GM19395 (cell line): ENCODE data around the gene VASP.

Experiments
- ATAC-seq: cut with Tn5 transposase; IDR thresholded peaks from one replicate; pipeline ENCODE4 v1.9.1; 2021; ENCODE audit warnings: mild to moderate bottlenecking, moderate library complexity; ENCODE audit not compliant: unreplicated experiment

The VASP gene

GRCh38 chr19:45547965-45548609, 40.8 kb downstream of the VASP start:
- ATAC-seq, result no peak

GRCh38 chr19:45553464-45553863, 46.2 kb downstream of the VASP start:
- no peak for ATAC-seq

DNA sequence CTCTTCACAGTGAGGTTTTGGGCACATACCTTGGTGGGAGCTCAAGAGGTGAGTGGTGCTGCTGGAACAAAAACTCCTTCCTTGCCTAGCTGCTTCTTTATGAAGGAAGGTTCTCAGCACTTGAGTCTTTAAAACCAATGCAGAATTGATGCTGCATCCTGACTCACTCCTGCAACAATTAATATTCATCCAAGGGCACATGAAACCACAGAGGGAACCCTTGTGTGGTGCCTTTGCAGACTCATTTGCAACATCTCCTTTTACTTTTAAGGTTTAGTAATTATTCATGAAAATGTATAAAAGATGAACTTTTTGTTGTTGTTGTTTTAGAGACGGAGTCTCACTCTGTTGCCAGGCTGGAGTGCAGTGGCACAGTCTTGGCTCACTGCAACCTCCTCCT, 47.2 kb downstream of the VASP start:
- ATAC-seq, result no peak

- no peak for ATAC-seq
Measured at GRCh38 chr19:45556835-45557234, 49.6 kb downstream of the VASP start.

DNA sequence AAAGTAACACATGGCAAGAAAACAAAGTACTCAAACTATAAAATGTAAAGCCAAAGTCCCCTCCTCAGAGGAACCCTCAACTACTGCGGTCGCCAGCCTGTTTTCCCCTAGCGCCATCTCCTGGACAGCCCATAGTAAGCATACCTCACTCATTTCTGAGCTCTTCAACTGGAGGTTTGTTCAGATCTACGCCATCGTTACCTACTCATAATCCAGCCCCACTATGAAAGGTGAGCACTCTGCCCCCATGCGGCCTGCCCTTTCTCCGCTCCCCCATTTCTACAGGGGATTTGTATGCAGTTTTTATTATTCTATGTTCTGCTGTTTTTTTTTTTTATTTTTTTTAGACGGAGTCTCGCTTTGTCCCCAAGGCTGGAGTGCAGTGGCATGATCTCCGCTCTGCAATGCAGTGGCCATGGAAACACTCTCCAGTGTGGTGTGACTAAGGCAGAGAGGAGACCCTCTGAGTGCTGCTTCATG, 51.2 kb downstream of the VASP start:
- no peak for ATAC-seq

- no peak for ATAC-seq
Measured at GRCh38 chr19:45560038-45560437, 52.8 kb downstream of the VASP start.

- ATAC-seq, result no peak
Measured at GRCh38 chr19:45560686-45561085, 53.4 kb downstream of the VASP start.

GRCh38 chr19:45564131-45564780, 57.0 kb downstream of the VASP start:
- no peak for ATAC-seq

GRCh38 chr19:45567609-45568008, 60.3 kb downstream of the VASP start:
- no peak for ATAC-seq

- ATAC-seq, result no peak
Measured at GRCh38 chr19:45568732-45569131, 61.5 kb downstream of the VASP start.

GRCh38 chr19:45569619-45570421, 62.5 kb downstream of the VASP start:
- ATAC-seq, result no peak

DNA sequence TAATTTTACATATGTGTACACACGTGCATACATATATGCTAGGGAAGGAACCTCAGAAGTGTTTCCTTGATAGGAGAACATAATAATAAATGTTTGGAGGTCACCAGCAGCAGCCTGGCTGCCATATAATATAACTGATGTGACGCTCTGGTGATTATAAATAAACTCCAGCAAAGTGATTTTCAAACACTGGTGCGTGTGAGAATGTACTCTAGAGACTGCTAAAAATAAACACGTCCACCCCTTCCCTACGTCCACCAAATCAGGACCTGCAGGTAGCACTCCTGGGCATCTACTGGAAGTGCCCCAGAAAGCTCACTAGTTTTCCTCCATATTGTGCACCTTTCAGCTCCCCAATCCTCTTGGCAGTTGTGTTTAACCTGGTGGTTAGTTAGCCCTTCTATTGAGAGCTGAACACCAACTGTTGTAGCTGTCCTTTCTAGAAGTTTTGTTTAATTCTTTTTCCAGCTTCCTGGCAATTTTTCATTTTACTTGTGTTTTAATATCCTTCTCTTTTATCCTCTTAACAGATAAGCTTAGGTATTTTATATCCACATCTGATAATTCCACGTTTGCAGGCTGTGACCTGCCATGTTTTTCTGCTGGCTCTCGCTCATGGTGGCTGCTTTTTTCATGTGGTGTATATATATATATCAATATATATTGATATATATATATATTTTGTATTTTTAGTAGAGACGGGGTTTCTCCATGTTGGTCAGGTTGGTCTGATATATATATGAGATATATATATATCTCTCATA, 64.4 kb downstream of the VASP start:
- no peak for ATAC-seq

DNA sequence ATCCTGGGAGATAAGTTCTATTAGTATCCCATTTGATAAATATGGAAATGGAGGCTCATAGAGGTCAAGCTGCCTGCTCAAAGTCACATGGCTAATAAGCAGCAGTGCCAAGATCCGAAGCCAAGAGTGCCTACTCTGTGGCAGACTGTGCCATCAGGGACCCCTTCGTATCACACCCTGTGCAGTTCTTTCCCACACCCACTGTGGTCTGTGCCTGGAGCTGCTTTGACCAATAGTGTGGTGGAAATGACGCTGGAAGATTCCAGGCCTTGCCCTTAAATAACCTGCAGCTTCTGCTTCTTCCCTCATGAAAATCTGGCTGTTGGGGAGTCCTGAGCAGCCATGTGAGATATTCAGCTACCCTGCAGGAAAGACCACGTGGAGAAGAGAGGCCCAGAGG, 67.2 kb downstream of the VASP start:
- no peak for ATAC-seq

DNA sequence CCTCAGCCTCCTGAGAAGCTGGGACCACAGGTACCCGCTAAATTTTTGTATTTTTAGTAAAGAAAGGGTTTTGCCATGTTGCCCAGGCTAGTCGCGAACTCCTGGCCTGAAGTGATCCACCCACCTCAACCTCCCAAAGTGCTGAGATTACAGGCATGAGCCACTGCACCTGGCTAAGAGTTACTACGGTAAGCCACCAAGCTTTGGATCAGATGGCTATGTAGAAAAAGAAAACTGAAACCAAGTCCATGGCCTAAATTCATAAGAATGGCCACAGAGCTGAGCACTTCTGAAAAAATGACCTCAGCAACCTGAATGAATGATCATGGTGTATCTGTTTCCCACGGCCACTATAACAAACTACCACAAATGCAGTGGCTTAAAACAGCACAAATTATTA, 67.9 kb downstream of the VASP start:
- no peak for ATAC-seq
